Ramos (cell line): Measurements from ENCODE around the gene IFT43.

Experiments
- in situ Hi-C: fragments of 300-500 bp; cut with MboI; formaldehyde crosslinking; loops from one replicate; pipeline ENCODE4 v1.14.3; 2022; ENCODE audit warnings: low sequenced_read_pairs; ENCODE audit not compliant: unreplicated experiment

The IFT43 gene

DNA sequence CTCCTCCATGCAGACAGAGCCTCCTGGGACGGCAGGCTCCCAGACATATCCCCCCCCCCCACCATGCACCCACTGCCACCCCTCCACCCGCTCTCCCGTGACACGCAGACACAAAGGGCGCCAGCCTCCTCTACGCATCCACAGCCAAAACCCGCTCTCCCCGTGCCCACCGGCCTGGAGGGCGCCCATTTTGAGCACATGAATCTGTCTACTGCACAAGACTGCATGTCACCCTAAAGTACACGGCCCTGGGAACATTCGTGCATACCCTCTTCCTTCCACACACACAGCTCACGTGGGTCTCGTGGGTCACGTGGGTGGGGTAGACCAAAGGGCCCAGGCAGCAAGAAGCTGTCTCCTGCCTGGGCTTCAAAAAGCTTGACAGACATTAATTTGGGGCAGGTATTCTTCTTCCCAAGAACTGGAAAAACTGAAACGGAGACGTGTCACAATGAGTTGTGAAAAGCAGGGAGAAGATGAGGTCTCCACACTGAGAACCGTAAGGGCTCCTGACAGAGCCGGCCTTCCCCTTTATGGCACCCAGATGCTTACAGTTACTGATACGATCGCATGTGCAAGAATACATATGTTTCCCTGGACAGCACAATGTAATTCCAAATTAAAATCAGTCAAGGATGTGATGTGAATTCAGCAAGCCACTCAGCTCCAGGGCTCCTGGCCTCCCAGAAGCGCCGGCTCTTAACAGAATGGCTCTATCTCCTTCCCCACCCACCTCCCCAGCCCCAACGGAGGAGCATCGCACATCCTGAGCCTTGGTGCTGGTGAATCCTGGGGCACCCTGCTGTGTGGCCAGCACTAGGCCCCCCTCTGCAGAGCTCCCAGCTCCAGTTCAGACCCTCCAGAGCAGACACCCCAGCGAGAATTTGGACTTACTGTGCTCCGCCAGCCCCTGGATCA lies 5.7 kb upstream of the IFT43 start:
- in situ Hi-C loops = loop anchor here (10.0 kb wide), 2 partner anchors 75 to 275 kb away; no protein-coding TSS in a partner anchor

- in situ Hi-C loops = loop anchor here (10.0 kb wide), 2 partner anchors 76 to 276 kb away; no protein-coding TSS in a partner anchor
Measured at GRCh38 chr14:75980856-75981255, 4.7 kb upstream of the IFT43 start.

DNA sequence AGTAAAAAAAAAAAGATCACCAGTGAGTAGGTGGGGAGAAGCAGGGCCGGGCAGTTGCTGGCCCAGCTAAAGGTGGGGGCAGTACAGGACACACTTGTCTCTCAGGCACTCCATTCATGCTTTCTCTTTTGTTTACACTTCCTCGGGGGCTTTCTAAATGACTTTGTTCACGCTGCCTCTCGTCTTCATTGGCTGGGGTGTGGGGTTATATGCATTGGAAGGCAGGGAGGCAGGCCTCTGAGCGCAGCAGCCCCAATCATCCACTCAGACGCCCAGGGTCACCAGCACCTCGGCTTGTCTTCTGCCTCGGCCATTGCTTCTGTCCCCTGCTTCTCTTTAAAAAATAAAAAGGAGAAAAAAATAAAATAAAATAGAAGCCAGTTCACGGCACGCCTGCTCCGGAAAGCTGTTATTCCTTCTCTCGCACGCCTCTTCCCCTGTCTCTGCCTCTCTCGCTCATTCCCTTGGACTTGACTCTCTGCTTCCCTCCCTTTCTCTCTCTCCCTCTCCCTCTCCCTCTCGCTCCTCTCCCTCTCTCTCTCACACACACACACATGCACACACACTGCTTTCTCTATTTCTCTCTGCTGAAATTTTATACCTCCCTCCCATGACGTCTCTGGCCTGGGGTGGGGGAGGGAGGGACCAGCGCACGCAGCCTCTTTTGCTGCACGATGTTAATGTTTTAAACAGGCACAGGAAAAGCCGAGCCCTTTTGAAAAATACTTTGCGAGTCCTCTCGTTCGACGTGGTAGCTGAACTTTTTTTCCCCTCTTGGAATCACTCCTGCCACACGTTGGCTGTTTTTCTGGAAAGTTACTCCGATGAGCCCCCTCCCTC lies 3.9 kb upstream of the IFT43 start, which contains the start of gene TGFB3:
Gene TGFB3, minus strand, starts transcription at position 570 of the 840 bp plus-strand sequence. CDS start 1,102 bp downstream, outside the sequence.
- in situ Hi-C loops = loop anchor here (10.0 kb wide), 2 partner anchors 77 to 277 kb away; no protein-coding TSS in a partner anchor

DNA sequence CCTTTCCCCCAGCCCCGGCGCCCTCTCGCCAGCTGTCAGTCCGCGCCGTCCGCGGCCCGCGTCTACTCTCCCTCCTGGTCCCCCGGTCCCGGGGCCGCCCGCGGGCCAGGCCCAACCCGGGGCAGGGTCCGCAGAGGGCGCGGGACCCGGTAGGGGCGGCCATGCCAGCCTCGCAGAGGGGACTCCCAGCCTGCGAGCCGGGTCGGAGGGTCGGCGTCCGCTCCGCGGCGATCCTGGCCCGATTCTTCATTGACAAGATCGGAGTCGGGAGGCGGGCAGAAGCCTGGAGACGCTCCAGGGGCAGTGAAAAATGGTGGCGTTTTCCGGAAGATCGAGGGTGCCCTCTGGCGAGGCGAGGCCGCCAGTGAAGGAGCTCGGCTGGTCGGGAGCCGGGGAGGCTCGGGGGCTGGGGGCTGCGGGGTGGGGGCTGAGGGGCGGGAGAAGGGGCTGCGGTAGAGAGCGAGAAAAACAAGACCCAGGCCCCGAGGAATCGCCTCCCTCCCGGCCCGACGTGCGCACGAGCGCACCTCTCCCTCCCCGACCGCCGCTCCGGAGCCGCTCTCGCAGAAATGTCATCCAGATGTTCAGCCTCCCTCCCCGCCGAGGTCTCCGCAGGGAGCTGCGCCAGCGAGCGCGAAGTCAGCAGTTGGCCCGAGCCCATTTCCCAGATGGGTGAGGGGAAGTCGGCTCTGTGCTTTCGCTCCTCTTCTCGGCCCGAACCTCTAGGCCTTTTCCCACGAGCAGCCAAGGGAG lies 3.1 kb upstream of the IFT43 start:
- in situ Hi-C loops = loop anchor here (10.0 kb wide), 2 partner anchors 78 to 278 kb away; no protein-coding TSS in a partner anchor

DNA sequence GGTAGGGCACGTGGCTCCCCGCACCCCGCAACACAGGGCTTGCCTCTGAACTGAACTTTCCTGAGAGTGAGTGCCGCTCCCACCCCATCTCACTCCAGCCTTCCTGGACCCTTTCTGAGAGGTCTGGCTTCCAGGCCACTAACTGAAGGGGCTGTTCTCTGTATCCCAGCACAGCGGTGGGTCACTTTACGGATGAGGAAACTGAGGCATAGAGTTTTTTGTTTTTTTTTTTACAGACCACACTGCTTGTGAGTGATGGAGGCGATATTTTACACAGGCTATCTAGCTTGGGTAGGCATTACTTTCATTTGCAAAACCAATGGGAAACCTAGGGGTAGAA lies 2.6 kb upstream of the IFT43 start:
- in situ Hi-C loops = loop anchor here (10.0 kb wide), 2 partner anchors 78 to 278 kb away; no protein-coding TSS in a partner anchor

DNA sequence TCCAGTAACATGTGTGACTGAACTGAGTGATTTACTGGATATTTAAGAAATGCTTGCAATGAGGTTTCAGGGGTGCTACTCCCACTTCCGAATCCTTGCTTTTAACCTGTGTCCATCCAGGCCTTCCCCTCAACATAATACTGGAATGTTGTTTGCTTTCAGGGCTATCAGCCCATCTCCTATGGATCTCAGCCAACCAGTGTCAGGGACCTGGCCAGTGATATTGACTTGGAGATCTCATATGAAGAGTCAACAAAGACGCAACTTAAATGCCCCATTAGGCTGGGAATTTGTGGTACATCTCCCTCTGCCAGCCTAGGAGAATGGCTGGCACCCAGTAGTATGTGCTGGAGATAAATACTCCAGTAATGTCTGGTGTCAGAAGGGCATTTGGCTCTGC lies 889 bp upstream of the IFT43 start:
- in situ Hi-C loops = loop anchor here (10.0 kb wide), 2 partner anchors 80 to 280 kb away; no protein-coding TSS in a partner anchor

GRCh38 chr14:75986439-75986765 lies 839 bp downstream of the IFT43 start:
- in situ Hi-C loops = loop anchor here (10.0 kb wide), 2 partner anchors 82 to 282 kb away; no protein-coding TSS in a partner anchor

DNA sequence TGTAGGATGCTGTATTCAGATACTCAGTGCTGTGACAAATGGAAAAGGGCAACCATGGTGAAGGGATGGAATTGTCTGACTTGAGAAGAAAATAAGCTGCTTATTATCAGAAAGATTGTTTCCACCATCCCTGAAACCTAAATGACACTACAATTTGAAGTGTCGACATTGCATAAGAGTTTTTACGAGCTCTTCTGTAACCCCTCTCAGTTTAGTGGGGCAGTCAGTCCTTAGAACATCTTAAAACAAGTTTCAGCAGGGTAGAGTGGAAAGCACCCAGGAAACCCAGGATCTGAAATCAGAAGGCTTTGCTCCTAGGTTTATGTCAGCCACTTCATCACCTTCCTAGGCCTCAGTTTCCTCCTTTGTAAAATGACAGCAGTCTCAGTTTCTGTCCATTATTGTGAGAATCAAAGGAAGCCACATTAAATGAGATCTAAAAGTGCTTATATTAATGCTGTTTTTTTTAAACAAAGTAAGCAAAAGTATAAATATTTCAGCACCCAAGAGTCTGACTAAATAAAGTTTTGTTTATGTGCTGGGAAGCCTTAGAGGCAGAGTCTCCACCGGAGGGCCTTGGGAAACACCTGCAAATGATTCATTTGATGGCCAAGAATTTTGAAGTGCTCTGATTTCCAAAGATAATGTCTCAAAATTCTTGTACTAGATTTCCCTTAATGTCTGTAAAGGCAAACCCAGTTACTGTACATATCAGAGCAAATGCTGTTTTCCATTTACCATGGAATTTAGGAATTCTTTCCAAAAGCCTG lies 1.8 kb downstream of the IFT43 start:
- in situ Hi-C loops = loop anchor here (10.0 kb wide), 2 partner anchors 83 to 283 kb away; no protein-coding TSS in a partner anchor

DNA sequence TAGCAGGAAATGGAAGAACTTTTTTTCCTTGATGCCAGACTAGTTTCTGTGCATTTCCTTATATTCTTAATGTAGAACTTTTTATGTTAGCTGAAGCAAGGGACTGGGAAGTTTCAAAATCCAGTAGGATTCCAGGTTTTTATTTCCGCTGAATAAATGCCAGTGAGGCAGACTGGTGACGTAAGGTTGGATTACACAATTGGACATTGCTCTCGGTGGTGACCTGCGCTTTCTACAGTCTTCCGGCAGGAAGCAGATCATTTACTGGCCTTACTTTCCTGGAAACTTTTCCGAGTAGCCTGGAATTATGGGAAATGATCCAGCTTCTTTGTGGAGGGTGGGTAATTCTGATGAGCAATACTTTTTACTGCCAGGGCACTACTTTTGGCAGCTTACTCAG lies 3.6 kb downstream of the IFT43 start:
- in situ Hi-C loops = loop anchor here (10.0 kb wide), 2 partner anchors 84 to 284 kb away; no protein-coding TSS in a partner anchor

DNA sequence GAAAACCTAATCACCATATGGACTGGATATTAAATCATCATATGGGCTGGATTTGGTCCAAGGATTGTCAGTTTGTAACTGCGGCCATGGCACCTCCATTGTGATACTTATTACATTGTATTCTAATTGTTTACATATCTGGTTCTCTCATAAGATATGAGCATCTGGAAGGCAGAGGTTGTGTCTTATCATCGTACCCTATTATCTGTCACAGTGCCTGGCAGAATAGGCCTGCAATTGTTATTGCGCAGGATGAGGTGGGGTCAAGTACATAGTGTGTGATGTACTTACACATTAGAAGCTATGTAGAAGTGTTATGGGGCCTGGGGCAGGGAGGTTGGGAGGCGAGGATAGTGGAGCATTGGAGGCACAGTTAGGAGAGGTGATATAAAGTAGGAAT lies 4.7 kb downstream of the IFT43 start:
- in situ Hi-C loops = no loop called here

GRCh38 chr14:75991753-75992152 lies 6.2 kb downstream of the IFT43 start:
- in situ Hi-C loops = no loop called here

GRCh38 chr14:75993567-75994041 lies 8.0 kb downstream of the IFT43 start:
- in situ Hi-C loops = no loop called here

- in situ Hi-C loops = no loop called here
Measured at GRCh38 chr14:75995372-75996041, 9.9 kb downstream of the IFT43 start.

- in situ Hi-C loops = no loop called here
Measured at GRCh38 chr14:75996488-75996887, 10.9 kb downstream of the IFT43 start.

DNA sequence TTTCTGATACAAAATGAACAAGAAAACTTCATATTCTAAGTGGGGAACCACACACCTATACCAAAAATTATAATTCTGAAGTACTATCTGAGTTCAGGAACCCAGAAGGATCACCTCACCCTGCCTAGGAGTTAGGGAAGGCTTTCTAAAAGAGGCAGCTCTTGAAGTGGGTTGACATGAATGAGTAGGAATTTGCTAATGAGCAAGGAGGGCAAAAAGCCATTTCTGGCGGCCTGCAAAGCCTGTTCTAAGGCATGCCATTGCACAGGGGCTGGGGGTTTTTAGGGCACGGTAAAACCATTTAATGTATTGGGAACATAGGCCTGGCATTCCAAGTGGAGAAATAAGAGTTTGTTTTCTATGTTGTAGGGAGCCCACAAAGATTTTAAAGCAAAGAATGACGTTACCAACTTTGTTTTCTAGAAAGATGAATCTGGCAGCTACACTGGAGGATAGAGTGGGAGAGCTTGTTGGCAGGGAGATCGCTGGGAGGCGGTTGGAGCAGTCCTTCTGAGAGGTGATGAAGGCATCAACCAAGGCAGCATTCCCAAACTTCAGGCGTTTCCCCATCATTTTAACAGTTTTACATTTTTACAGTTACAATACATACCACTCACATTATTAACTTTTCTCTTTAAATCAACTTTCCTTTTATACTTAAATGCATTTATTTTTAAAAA lies 14.1 kb downstream of the IFT43 start:
- in situ Hi-C loops = no loop called here

DNA sequence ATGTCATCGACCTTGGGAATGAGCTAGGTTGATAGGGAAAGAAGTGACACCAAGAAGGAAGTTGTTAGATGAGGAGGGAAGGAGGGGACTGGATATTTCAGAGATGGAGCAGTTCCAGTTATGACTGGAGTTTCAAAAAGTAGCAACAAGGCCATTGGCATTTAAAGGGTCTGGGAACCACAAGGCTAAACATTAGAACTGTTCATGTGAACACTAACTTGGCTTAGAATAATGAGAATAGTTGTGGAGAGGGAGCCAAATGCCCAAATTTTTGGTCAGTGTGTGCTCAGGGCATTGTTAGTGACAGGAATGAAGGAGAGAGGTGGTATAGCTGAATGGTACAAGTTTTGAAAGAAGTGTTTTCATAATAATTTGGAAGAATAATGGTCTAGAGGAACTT lies 16.8 kb downstream of the IFT43 start:
- in situ Hi-C loops = no loop called here

DNA sequence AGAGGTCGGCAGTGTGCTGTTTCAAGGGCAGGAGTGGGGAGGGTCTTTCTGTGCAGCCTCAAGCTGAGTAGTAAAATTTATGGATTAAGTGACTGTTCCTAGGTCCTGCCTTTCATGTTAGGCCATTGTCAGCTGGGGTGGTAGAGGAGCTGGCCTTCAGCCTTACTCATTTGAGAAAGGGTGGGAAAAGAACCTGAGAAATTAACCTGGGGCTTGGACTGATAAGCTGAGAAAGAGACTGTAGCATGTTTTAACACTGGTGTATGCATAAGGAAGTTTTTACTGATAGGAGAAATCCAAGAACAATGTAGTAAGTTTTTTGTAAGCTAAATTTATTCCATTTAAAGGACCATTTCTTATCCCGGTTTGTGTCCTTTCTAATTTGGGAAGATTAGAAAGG lies 20.7 kb downstream of the IFT43 start:
- in situ Hi-C loops = no loop called here

DNA sequence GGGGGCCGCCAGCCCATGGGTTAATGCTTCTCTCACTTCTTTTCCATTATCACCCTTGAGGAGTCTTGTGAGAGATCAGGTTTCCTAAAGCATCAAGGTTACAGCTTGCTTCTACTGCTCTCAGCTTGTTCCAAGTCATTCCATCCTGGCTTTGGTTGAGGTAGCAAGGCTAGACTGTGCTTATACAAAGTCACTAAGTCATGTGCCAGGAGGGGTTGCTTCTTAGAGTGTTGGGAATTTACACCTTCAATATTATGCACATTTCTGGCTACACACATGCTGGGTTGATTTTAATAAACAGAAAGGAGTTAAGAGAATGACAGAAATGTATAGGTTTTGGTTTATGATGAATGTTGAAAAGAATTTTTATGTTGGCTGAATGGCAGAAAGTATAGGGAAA lies 21.8 kb downstream of the IFT43 start:
- in situ Hi-C loops = no loop called here
